Embryonic facial prominence (tissue), 1 donor: ENCODE measurements around the gene CALML5.

Source experiments
- DNase-seq: peaks from one replicate; pipeline ENCODE4 v3.0.0-alpha.2; 2016; ENCODE audit errors: extremely low spot score

Gene CALML5

DNA sequence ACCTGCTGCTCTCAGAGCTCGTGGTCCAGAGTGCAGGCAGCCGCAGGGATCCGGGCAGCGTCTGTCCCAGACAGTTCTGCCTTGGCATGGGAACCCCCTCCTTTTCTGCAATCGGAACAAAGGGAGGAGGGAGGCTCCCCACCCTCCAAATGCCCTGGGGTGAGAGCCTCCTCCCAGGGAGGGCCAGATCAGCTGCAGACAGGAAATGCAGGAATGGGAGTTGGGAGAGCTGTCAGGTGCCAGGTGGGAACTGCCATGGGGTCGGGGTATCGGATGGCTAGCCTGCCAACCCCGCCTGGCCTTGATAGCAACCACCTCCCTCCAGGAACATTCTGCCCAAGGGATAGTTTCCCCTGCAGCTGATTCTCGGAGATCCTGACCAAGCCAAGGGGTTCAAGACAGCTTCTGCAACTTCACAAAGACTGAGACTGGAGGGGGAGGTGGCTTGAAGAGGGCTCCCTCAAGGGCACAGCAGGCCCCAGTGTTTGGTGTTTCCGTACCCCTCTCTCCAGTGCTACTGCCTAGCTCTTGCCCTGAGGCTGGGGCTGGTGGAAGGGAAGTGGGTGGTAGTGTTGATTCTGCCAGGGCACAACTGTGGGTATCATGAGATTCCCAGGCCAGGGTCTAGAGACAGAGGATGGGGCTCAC lies at the start of gene CALML5:
Gene CALML5, minus strand, starts transcription at position 78 of the 648 bp plus-strand sequence. CDS start 132 bp downstream, outside the sequence.
- DNase-seq = no peak

DNA sequence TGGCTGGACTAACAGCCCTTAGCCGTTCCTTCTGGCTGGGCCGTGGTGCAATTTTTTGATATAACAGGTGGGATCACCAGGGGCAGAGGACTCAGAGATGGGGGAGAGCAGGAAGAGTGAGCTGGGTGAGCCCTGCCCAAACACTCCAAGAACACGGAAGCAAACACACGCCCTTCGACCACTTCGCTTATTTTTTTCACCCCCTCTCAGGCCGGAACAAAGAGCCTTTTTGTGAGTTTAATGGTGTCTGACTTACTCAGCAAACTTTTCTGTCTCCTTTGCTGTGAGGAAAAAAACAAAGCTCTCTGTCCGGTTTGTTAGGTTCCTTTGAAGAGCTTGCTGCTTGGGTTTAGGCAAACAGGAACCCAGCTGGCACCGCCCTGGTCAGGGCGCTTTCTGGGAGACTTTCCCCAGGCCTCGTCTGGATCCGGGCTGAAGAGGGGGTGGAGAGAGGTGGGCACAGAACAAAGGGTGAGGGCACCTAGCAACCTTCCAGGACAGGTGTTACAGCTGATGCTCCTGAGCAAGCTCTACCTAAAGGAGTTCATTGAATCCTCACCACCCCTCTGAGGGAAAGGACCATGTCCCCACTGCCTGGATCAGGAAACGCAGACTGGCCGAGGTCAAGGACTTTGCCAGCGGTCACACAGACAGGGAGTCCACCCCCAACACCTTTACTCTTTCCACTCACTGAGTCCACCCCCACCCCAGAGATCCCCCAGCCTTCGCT lies 48.7 kb upstream of the CALML5 start:
- no peak for DNase-seq

- DNase-seq = no peak
Measured at GRCh38 chr10:5547681-5547930, 48.2 kb upstream of the CALML5 start.

- DNase-seq = no peak
Measured at GRCh38 chr10:5546891-5547680, 47.7 kb upstream of the CALML5 start.

GRCh38 chr10:5545778-5546710 lies 46.7 kb upstream of the CALML5 start:
- no peak for DNase-seq

DNA sequence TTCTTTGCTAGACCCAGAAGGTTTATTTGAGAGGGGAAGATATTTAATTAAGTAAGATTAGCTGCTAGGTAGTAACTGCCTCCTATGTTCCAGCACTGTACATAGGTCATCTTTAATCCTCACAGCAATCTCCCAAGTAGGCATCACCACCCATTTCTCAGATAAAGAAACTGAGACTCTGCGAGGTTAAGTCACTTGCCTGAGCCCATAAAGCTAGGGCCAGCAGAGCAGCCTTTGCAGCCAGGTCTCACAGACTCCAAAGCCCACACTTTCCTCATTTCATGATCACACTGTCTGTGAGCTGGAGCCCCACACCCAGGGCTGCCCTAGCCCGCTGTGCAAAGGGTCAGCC lies 46.0 kb upstream of the CALML5 start:
- no peak for DNase-seq

DNA sequence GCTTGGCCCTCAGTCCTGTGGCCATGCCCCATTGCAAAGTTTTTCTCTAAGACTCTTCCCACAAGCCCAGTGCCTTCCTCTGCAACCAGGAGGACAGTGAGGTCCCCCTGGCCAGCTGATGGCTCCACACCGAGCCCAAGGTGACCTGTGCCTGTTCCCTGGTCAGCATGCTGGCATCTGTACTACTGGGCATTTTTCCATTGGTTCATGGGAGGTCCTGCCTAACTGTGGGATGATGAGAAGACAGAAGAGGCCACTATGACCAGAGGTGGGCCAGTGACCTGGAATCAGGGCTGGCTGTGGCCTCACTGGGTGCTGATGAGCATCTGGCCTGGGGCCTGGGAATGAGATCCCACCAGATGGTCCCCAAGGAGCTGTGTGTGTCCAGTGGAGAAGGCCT lies 45.6 kb upstream of the CALML5 start:
- no peak for DNase-seq

DNA sequence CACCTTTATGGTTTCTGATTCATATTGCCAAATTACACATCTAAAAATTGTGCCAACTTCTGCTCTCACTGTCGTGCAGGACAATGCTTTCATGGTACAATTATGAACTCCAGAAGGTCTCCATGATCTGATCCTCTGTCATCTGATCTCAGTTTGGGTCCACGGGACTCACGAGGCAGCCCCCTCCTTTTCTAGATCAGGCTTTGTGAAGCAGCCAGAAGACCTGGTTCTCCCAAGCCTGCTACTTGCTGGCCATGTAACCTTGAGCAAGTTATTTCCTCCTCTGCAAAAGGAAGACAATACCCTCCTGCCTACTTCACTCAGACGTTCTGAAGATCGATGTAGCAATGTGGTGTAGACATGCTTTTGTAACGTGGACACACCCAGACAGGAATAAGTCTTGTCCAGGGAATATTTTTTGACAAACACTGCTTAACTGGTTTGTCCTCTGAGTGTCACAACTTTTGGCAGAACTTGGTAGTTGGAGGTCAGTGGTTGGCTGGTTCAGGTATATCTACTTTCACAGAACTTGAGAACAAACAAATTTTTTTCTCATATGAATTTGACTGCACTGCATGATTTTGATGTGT lies 44.9 kb upstream of the CALML5 start:
- no peak for DNase-seq

- no peak for DNase-seq
Measured at GRCh38 chr10:5543623-5544022, 44.3 kb upstream of the CALML5 start.

DNA sequence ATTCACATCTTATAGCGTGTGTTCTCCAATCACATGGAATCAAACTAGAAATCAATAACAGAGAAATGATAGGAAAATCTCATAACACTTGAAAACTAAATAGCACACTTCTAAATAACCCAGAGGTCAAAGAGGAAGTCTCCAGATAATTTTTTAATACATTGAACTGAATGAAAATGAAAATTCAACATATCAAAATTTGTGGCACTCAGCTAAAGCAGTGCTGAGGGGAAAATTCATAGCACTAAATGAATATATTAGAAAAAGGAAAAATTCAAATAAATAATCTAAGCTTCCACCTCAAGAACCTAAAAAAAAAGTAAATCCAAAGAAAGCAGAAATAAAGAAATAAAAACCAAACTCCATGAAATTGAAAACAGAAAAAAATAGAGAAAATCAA lies 42.7 kb upstream of the CALML5 start:
- DNase-seq = no peak

- DNase-seq = no peak
Measured at GRCh38 chr10:5540891-5541290, 41.5 kb upstream of the CALML5 start.

DNA sequence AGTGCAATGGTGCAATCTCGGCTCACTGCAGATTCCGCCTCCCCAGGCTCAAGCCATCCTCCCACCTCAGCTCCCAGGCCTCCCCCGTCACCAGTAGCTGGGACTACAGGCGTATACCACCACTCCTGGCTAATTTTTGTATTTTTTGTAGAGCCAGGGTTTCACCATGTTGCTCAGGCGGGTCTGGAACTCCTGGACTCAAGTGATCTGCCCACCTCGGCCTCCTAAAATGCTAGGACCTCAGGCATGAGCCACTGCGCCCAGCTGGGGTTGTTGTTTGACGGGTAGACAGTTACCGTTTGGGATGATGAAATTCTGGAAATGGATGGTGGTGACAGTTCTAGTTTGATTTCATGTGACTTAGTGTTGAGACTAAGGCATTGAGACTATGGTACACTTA lies 40.7 kb upstream of the CALML5 start:
- no peak for DNase-seq

- DNase-seq = no peak
Measured at GRCh38 chr10:5538892-5539651, 39.7 kb upstream of the CALML5 start.

DNA sequence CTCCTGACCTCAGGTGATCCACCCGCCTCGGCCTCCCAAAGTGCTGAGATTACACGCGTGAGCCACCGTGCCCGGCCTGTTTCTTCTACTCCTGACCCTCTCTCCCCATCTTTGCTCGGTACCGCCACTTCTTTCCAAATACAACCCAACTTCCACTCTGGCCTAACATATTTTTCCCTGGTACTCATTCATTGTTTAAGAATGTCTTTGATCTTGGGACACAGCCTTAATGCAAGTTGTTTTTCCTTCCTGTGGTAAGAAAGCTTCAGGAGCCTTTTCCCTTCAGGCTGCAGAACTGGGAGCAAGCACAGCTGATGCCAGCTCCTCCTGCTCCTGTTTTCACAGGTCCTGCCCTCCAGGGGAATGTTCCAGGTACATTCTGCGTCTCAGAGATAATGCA lies 39.1 kb upstream of the CALML5 start:
- no peak for DNase-seq

DNA sequence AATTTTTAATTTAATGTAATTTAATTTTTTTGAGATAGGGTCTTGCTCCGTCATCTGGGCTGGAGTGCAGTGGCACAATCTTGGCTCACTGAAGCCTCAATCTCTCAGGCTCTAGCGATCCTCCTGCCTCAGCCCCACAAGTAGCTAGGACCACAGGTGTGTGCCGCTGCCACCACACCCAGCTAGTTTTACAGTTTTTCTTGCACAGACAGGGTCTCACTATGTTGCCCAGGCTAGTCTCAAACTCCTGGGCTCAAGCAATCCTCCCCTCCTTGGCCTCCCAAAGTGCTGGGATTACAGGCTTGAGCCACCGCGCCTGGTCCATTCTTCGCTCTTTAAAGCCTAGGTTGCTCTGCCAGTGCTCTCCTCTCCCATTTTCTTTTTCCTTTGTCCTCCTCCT lies 38.3 kb upstream of the CALML5 start:
- DNase-seq = no peak

DNA sequence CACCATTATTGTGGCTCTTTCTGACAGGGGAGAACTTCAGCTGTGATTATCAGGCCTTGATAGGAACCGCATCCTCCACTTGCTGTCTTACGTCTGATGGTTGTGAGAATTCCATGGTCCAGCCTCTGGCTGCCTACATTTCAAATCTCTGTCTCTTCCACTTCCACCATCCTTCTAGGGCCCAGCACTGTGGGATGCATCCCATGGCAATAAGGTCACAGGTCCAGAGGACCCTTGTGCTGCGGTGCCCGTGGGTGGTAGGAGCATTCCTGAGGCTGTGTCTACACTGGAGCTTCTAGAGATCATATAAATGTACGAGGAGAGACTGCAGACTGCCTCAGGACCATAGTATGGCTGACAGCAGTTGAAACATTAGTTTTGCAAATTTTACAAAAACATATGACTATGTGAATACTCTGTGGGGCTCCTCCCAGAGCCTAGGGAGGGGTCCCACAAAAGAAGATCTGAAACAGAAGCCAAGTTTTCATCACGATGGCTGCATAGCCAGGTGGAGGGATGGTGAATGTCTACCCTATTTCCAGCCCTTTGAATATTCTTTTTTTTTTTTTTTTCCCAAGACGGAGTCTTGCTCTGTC lies 37.2 kb upstream of the CALML5 start:
- no peak for DNase-seq

DNA sequence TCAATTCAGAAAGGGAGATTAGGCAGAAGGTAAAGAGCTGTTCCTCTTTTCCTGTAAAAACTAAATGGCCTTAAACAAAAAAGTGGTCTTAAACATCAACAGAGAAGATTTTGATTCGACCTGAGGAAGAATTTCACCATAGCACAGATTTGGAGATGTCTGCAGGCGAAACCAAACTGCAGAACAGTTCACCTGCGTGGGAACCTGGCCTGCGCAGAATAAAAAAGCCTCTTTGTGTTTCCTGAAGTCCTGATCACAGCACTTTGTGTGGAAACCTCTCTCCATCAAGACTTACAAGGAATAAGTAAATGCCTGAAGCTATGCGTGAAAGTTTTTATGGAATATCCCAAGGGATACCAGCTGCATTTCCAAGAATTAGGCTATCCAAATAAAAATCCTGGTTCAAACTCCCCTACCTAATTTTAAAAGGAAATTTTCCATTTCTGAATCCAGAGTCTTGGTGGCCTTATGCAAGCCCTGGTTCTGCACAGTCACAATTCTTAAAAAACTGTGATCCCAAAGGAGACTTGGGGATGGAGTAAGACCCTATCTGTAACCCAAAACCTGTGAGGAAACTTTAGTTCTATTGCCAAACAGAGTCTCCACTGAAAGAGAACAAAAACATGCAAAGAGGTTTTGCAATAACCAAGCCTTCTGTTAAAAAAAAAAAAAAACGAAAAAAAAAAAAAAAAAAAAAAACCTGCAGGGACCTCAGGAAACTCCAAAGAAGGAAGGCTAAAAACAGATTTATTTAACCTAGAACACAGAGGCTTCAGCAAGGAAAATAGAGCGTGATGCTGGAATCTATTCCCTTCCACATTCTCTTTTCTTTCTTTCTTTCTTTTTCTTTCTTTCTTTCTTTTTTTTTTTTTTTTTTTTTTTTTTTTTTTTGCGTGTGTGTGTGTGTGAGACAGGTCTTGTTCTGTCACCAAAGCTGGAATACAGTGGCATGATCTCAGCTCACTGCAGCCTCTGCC lies 35.8 kb upstream of the CALML5 start:
- DNase-seq = no peak

DNA sequence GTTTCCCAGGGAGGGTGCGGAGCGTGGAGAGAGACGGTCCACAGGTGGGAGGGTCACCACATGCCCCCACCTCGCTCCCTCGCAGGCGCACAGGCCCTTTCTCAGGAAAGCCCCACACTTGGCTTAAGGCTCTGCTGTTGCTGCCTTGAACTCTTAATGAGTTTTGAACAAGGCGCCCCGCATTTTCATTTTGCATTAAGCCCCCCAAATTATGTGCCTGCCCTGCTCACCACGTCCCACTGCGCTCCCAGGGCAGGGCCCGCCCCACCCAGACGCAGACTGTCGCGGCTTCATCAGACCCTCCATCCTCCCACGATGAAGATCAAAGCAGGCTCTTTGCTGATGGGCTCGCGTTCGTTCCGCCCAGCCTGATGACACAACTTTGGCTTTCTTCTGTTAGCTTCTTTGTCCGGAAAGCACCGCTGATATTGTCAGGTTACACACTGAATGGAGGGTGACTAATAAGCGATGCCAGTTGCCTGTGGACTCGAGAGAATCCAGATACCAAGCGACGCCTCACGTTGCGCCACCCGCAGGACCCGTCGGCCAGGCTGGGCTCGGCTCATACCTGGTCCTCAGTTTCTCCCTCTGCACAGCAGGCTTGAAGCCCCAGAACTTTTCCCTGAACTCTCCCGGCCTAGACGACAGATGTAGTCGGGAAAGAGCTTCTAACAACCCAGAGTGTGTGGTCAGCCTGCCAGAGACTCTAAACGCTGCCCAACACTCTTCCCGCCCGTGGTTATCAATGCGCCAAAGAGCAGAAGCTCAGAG lies 34.9 kb upstream of the CALML5 start:
- DNase-seq = no peak
